PFSK-1 (cell line): Measurements from ENCODE around the gene FZR1.

Source experiments
- FOXP2 ChIP-seq: optimal IDR thresholded peaks from 2 replicates; pipeline ENCODE3; 2011; ENCODE audit warnings: borderline replicate concordance, control low read depth, inconsistent platforms; ENCODE audit not compliant: insufficient read depth; ENCODE audit errors: extremely low read length, extremely low read depth
- POLR2AphosphoS5 ChIP-seq: IDR thresholded peaks from 2 replicates; pipeline ENCODE4 v1.6.1; 2012; ENCODE audit warnings: low read depth, mild to moderate bottlenecking, control low read depth, low read length, moderate library complexity
- REST ChIP-seq, 2 experiments: IDR thresholded peaks; 2 replicates each; pipeline versions ENCODE4 v1.6.1 to v1.8.0; 2011 to 2012; ENCODE audit warnings: low read depth in 2 of 2, low read length in 2 of 2, control low read depth in 1 of 2, inconsistent platforms in 1 of 2, mild to moderate bottlenecking in 1 of 2, moderate library complexity in 1 of 2; ENCODE audit not compliant: insufficient read depth in 1 of 2
- SIN3A ChIP-seq: IDR thresholded peaks from 2 replicates; pipeline ENCODE4 v1.6.1; 2012; ENCODE audit warnings: mild to moderate bottlenecking, low read length, moderate library complexity, borderline replicate concordance; ENCODE audit not compliant: insufficient read depth
- TAF1 ChIP-seq: IDR thresholded peaks from 2 replicates; pipeline ENCODE4 v1.6.1; 2012; ENCODE audit warnings: low read length, control low read depth, borderline replicate concordance; ENCODE audit not compliant: insufficient read depth

The FZR1 gene

GRCh38 chr19:3563709-3564524 is 57.8 kb downstream of the FZR1 start:
- TF ChIP-seq TAF1 (no peak), FOXP2 (no peak), SIN3A (no peak), REST (IDR thresholded peaks at IDR 0.05; ENCODE audit: insufficient read depth in 1 of 2, low read depth in 2 of 2, low read length in 2 of 2) (no peak), POLR2AphosphoS5 (no peak)

GRCh38 chr19:3565139-3565538 is 59.0 kb downstream of the FZR1 start:
- TF ChIP-seq SIN3A (no peak), REST (IDR thresholded peaks at IDR 0.05; ENCODE audit: insufficient read depth in 1 of 2, low read depth in 2 of 2, low read length in 2 of 2) (no peak), POLR2AphosphoS5 (no peak), TAF1 (no peak)

GRCh38 chr19:3570606-3571011 is 64.5 kb downstream of the FZR1 start:
- TF ChIP-seq POLR2AphosphoS5 = no peak
- TF ChIP-seq REST (IDR thresholded peaks at IDR 0.05; ENCODE audit: insufficient read depth in 1 of 2, low read depth in 2 of 2, low read length in 2 of 2) = no peak
- no peak for TF ChIP-seq SIN3A
- TF ChIP-seq TAF1 = no peak
- no peak for TF ChIP-seq FOXP2

- TF ChIP-seq POLR2AphosphoS5 (no peak), SIN3A (no peak), FOXP2 (peak; percentile 95), REST (IDR thresholded peaks at IDR 0.05; ENCODE audit: insufficient read depth in 1 of 2, low read depth in 2 of 2, low read length in 2 of 2) (no peak), TAF1 (no peak)
Measured at GRCh38 chr19:3572132-3572854, 66.2 kb downstream of the FZR1 start.

DNA sequence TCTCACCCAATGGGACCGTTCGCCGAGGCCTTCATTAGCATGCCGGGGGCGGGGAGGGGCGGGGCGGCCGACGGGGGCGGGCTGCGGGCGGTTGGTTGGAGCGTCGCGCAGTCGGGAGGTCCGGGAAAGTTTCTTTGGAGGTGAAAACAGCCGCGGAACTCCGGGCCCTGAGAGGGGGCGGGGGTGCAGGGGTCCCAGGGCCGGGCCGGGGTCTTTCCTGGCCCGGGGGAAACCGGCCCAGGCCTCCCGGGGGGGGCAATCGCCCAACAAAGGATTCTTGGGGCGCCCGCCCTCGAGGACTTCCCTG is 66.7 kb downstream of the FZR1 start, which contains the start of gene HMG20B:
TSS of gene HMG20B (plus strand) at position 90 of the 307 bp plus-strand sequence. CDS start 366 bp downstream, outside the sequence.
- no peak for TF ChIP-seq REST (IDR thresholded peaks at IDR 0.05; ENCODE audit: insufficient read depth in 1 of 2, low read depth in 2 of 2, low read length in 2 of 2)
- no peak for TF ChIP-seq SIN3A
- TF ChIP-seq TAF1 = 0 out of 2 replicates have a peak, but pooled peaks have one; percentile 18
- TF ChIP-seq POLR2AphosphoS5 = peak; percentile 56
- TF ChIP-seq FOXP2 = no peak
